GM10266 (cell line): ENCODE data around the gene EVC2.

Experiments
- DNase-seq: peaks from one replicate; pipeline ENCODE4 v3.0.0; 2012; ENCODE audit errors: extremely low spot score
- CTCF ChIP-seq: IDR thresholded peaks from 2 replicates; pipeline ENCODE4 v1.5.1; 2012; ENCODE audit warnings: mild to moderate bottlenecking, low read depth; ENCODE audit not compliant: control insufficient read depth, insufficient read depth; ENCODE audit errors: missing control alignments

EVC2 gene

GRCh38 chr4:5742968-5743367 is 34.6 kb upstream of the EVC2 start:
- no peak for TF ChIP-seq CTCF
- DNase-seq, result no peak

DNA sequence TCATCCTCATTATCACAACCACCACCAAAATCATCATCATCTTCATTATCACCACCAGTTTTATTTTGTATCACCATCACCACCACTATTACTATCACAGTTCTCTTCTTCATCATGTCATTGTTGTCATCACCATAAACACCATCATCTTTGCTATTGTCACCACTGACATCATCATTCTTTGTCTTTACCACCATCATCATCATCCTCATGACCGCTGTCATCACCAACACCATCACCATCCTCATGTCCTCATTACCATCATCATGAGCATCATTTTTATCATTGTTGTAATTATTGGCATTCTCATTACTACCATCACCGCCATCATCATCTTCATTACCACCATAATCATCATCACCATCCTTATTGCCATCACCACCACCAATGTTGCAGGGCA is 34.0 kb upstream of the EVC2 start:
- no peak for TF ChIP-seq CTCF
- DNase-seq, result no peak

- no peak for DNase-seq
These were observed 29.7 kb upstream of the EVC2 start for GRCh38 chr4:5738061-5738460.

GRCh38 chr4:5735463-5735862 is 27.1 kb upstream of the EVC2 start:
- TF ChIP-seq CTCF, result no peak
- DNase-seq, result no peak

More at GRCh38 chr4:5738061-5738460, 29.7 kb upstream of the EVC2 start:
- TF ChIP-seq CTCF, result no peak

DNA sequence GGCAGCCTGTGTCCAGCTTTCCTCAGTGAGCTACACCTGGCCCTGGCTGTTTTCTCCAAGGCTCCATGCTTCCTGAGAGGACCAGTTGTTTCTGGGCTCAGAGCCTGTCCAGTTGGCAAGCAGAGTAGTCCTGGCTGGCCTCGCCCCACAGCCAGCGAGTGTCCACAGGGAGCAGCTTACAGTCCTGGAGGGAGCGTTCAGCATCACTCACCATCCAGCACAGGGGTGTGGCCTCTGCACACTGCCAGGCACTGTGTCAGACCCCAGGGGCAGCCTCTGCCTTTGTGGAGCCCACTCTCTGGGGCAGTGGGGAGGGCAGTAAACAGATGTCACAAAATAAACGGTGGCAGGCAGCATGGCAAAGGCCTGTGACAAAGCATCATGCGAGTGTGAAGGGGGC is 26.5 kb upstream of the EVC2 start:
- TF ChIP-seq CTCF, result no peak
- DNase-seq, result no peak

- no peak for DNase-seq
- no peak for TF ChIP-seq CTCF
These were observed 23.8 kb upstream of the EVC2 start for GRCh38 chr4:5732158-5732557.

- TF ChIP-seq CTCF, result no peak
- no peak for DNase-seq
These were observed 22.9 kb upstream of the EVC2 start for GRCh38 chr4:5730993-5731990.
